ENCODE measurements around the gene EGFR.

The EGFR gene

GRCh38 chr7:55235115-55235514 is 216.3 kb downstream of the EGFR start:
- no peak for DNase-seq

GRCh38 chr7:55235801-55236200 is 217.0 kb downstream of the EGFR start:
- DNase-seq = no peak

- DNase-seq = no peak
Measured at GRCh38 chr7:55236476-55236875, 217.7 kb downstream of the EGFR start.

- DNase-seq = no peak
Measured at GRCh38 chr7:55237156-55237893, 218.5 kb downstream of the EGFR start.

- DNase-seq = no peak
Measured at GRCh38 chr7:55239406-55239805, 220.6 kb downstream of the EGFR start.

GRCh38 chr7:55240418-55241142 is 221.8 kb downstream of the EGFR start:
- no peak for DNase-seq

- no peak for DNase-seq
Measured at GRCh38 chr7:55241958-55242357, 223.1 kb downstream of the EGFR start.

- DNase-seq = no peak
Measured at GRCh38 chr7:55242613-55243012, 223.8 kb downstream of the EGFR start.

- DNase-seq = no peak
Measured at GRCh38 chr7:55244006-55244745, 225.4 kb downstream of the EGFR start.

- no peak for DNase-seq
Measured at GRCh38 chr7:55245271-55245723, 226.5 kb downstream of the EGFR start.

GRCh38 chr7:55246171-55246570 is 227.4 kb downstream of the EGFR start:
- DNase-seq = no peak

- no peak for DNase-seq
Measured at GRCh38 chr7:55247428-55247827, 228.6 kb downstream of the EGFR start.

GRCh38 chr7:55248526-55248925 is 229.7 kb downstream of the EGFR start:
- DNase-seq = no peak

GRCh38 chr7:55249332-55249731 is 230.5 kb downstream of the EGFR start:
- DNase-seq = no peak

- DNase-seq = no peak
Measured at GRCh38 chr7:55250313-55250712, 231.5 kb downstream of the EGFR start.

- no peak for DNase-seq
Measured at GRCh38 chr7:55251313-55251712, 232.5 kb downstream of the EGFR start.

- DNase-seq = no peak
Measured at GRCh38 chr7:55251911-55252310, 233.1 kb downstream of the EGFR start.

- DNase-seq = no peak
Measured at GRCh38 chr7:55252386-55252785, 233.6 kb downstream of the EGFR start.

- DNase-seq = no peak
Measured at GRCh38 chr7:55253188-55253587, 234.4 kb downstream of the EGFR start.

GRCh38 chr7:55254242-55254595 is 235.4 kb downstream of the EGFR start:
- no peak for DNase-seq

- peak; percentile 83 to 88 for DNase-seq
Measured at GRCh38 chr7:55254596-55255495, 236.0 kb downstream of the EGFR start.
